OCI-M2 (cell line): ENCODE results near the gene ME1.
"Not testable (repeated sequence)": the region's sequence is repeated elsewhere in the genome, so short reads cannot be mapped to it uniquely, and the experiment has no call there.

Experiments
- DNase-seq: peaks from one replicate; lab custom pipeline; 2025; ENCODE audit not compliant: unreplicated experiment; lab: John Stamatoyannopoulos, UW

Gene ME1

DNA sequence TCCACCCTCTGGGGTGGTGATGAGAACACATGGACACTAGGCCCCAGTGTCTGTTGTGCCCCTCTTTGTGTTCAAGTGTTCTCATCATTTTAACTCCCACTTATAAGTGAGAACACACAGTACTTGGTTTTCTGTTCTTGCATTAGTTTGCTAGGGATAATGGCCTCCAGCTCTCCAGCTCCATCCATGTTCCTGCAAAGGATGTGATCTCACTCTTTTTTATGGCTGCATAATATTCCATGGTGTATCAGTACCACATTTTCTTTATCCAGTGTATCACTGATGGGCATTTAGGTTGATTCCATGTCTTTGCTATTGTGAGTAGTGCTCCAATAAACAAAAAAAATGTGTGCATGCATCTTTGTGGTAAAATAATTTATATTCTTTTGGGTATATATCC lies 170.3 kb downstream of the ME1 start:
- DNase-seq, result no peak

- DNase-seq, result no peak
These were observed 172.3 kb downstream of the ME1 start for GRCh38 chr6:83258517-83258916.

- DNase-seq, result no peak
These were observed 173.1 kb downstream of the ME1 start for GRCh38 chr6:83257791-83258190.

- DNase-seq, result not testable (repeated sequence)
These were observed 174.1 kb downstream of the ME1 start for GRCh38 chr6:83256719-83257118.

DNA sequence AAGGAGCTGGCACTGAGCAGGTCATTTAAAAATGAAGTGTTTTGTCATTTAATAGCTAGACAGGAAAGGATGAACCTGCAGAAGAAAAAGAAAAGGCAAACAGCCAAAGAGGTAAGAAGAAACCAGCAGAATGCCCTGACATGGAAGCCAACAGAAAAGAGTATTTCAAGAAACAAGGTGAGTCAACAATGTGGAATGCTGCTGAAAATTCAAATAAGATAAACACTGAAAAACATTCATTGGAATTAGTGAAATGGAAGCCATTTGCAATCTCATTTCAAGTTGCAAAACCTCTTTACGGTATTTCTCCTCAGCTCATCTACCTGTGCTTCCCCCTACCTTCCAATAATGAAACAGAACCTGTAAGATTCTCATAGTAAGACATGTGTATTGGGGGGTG lies 178.1 kb downstream of the ME1 start:
- no peak for DNase-seq

- no peak for DNase-seq
These were observed 180.6 kb downstream of the ME1 start for GRCh38 chr6:83250235-83250634.

GRCh38 chr6:83247471-83247870 lies 183.4 kb downstream of the ME1 start:
- no peak for DNase-seq

DNA sequence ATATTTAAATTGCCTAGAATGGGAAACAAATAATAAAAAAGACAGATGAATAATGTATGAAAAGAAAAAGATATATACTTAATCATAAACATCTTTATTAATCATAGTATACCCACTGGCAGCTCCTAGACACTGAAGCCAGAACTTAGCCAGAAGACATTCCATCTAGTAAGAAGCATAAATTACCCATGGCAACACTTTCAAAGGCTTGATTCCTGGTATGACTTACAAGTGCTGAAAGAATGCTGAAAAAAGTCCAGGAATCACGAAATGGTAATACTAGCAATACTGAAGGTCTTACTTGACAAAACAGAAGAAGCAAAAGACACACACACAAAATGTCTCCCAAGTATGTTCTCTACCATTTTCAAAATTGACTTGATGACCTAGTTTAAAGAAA lies 199.7 kb downstream of the ME1 start:
- no peak for DNase-seq

GRCh38 chr6:83226517-83226916 lies 204.3 kb downstream of the ME1 start:
- no peak for DNase-seq

- peak; percentile 16 for DNase-seq
These were observed 208.9 kb downstream of the ME1 start for GRCh38 chr6:83221889-83222479.

DNA sequence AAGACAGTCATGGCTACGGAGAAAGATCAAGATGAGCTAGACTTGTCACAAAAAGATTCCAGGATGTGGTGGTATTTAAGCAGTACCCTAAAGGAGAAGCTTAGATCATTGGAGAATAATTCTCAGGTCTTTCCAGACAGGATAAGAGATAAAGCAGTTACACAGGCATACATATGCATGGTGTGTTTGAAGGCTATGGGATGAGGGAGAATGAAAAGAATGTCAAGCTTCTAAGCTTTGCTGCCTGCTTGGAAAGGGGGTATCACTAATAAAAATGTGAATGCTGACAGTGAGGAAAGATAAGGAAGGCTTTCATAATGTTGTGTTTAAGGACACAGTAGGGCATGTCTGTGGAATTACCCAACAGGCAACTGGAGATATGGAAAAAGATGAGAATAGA lies 209.6 kb downstream of the ME1 start:
- DNase-seq, result no peak

DNA sequence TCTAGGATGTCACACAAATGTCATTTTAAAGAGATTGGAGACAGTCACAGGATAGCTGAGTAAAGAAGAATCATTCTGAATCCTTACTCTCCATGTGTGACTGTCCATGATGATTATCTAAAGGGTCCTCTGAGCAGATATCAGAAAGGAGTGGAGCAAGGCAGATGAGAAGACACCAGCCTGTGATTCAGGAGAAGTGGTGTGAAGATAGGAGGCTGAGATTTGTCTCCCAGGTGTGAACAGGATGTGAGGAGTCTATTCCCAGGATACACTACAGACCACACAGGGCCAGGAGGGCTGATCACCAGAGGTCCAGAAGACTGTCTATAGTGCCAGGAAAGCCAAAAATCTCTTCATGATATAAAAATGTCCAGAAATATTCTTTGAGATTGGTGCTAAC lies 210.7 kb downstream of the ME1 start:
- DNase-seq, result no peak

DNA sequence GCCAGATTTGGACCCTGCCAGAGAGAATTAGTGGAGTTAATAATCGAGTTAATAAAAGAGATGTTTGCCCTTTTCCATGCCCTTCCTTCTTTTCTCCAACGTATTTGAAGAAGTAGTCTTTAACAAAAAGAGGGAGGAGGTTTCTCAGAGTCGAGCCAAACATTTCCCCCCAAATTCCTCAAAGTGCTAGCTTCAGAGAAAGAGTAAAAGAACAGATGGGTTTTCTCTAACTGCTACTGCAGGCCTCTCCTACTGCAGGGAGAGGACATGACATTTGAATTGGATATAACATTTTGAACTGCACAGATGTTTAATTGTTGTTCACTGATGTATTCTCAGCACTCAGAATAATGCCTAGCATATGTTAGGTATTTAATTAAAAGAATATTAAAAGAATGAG lies 212.2 kb downstream of the ME1 start:
- no peak for DNase-seq

- DNase-seq, result no peak
These were observed 214.0 kb downstream of the ME1 start for GRCh38 chr6:83216806-83217205.

DNA sequence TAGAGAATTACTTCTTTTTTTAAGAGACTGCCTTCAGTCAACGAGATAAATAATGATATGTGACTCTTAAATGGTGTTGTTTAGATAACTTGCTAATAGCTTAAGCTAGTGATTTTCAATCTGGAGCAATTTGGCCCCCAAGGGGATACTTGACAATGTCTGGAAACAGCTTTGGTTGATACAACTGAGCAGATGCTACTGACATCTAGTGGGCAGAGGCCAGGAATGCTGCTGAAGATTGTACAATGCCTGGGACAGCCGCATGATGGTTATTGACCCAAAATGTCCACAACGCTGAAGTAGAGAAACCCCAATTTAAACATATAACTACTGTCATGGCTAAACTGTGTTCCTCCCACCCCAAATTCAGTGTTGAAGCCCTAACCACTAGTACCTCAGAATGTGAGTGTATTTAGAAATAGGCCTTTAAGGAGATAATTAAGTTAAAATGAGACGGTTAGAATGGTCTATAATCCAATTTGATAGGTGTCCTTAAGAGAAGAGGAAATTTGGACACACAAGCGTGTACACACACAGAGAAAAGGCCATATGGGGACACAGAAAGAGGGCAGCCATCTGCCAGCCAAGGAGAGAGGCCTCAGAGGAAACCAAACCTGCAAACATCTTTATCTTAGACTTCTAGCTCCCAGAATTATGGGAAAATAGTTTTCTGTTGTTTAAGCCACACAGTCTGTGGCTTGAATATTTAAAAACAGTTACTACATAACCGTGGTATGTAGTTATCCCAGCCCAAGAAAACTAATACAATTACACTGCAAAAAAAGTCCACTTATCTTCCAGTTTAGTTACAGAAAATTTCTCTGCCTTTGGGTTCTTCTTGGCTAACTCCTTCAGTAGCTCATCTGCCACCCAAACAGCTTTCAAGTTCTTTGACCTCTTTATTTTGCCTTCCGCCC lies 215.5 kb downstream of the ME1 start:
- DNase-seq, result peak; percentile 61

- no peak for DNase-seq
These were observed 228.8 kb downstream of the ME1 start for GRCh38 chr6:83202031-83202430.

- no peak for DNase-seq
These were observed 231.0 kb downstream of the ME1 start for GRCh38 chr6:83199863-83200225.

DNA sequence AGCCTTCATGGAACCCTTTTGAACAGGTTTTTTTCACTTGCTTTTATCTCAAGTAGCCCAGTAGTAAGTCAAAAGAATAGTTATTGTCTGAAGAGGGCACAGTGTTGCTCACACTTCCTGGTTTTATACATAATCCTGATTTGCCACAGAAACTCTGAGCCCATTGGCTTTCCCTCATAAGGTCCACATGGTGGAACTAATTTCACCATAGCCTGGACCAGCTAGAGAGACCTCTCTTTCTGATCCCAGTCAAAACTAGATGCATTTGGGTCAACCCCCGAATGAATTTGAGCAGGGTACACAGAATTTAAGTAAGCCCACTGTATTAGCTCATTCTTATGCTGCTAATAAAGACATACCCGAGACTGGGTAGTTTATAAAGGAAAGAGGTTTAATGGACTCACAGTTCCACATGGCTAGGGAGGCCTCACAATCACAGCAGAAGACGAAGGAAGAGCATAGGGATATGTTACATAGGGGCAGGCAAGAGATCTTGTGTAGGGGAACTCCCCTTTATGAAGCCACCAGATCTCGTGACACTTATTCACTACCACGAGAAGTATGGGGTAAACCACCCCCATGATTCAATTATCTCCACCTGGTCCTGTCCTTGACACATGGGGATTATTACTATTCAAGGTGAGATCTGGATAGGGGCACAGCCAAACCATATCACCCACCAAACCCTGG lies 231.5 kb downstream of the ME1 start:
- no peak for DNase-seq

DNA sequence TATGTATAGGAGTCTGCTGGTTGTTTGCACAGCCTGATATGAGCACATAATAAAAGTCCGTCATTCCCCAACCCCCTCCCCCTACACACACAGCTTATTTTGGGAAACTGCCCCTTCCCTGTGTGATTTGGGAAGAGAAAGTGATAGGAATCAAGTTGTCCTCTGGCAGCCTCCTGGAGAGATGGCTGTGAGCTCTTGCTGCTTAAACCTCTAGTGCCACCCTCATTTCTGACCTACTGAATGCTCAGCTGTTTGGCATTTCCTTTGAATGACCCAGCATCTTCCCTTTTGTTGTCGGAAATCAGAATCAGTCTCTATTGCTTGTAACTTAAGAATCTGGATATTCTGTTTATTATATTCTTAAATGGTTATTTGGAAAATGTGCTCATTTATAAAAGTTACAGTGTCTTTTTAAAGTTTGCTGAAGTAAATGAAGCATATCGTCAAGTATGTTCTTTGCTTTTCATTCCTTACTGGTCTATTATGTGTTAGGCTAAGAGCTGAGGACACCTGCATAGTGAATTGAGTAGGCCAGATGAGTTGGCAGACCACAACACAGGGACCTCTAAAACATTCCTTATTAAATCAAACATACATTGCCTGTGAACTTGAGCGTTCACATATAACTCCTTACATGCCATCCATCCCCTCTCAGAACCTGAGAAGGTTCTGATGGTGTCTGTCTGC lies 232.2 kb downstream of the ME1 start:
- DNase-seq, result no peak

DNA sequence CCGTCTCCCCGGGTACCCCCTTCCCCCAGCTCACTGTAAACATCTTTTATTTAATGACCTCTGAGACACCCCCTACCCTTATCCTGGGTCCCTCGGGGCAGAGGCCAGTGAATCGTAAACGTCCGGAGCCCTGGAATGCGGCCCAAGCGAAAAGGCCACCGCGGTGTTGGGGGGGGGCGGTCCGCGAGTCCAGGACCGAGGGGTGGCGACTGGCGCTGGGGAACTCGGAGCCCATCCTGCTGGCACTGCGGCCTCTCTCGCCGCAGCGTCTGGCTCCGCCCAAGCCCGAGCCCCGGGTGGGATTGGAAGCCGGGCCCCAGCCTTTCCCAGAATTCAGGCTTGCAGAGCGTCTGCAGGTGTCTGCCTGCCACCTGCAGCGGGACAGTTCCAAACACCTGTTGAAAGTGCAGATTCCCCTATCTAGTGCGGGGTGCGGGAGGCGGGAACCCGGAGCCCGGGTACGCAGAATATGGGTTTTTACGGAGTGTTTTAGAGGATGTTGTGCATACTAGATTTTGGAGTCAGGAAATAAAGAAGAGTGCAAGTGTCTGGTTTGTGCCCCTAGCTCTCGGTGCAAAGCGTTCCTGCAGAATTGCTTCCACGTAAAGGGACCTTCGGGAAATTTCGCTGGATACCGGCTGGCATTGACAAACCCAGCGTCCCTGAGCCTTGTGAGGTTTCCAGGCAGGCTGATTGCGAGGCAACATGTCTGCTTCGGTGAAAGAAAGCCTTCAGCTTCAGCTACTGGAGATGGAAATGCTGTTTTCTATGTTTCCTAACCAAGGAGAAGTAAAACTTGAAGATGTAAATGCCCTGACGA lies 236.9 kb downstream of the ME1 start:
- DNase-seq, result no peak
